ENCODE measurements around the gene SYTL1. TPM values are rescaled to one million over a fixed set of nuclear protein-coding genes. Genes with fewer than 3 reads are reported as not detected.

The SYTL1 gene
- total and polyA plus RNA-seq, 9 of the 15 experiments (the other 6 are each of a cell fraction or from before 2014, with no cell fraction given), result 0.04 to 9.3 (median 1.7) TPM

GRCh38 chr1:27391511-27392095 lies 49.8 kb downstream of the SYTL1 start (continued):
- TF ChIP-seq ZBTB2 (IDR thresholded peaks at IDR 0.05), result no peak
- TF ChIP-seq ID3 (CRISPR knock-in tag; IDR thresholded peaks at IDR 0.05), result no peak
- 0 out of 2 replicates have a peak, but pooled peaks have one; percentile 71 for TF ChIP-seq ID3 (tag; IDR thresholded peaks at IDR 0.05)
- TF ChIP-seq NFIC (IDR thresholded peaks at IDR 0.05), result peak; percentile 65
- TF ChIP-seq MED1 (CRISPR knock-in tag; IDR thresholded peaks at IDR 0.05; ENCODE audit: borderline replicate concordance), result no peak
- TF ChIP-seq GMEB1 (CRISPR knock-in tag; IDR thresholded peaks at IDR 0.05), result no peak
- 0 out of 2 replicates have a peak, but pooled peaks have one; percentile 18 for TF ChIP-seq ZNF740 (CRISPR knock-in tag; IDR thresholded peaks at IDR 0.05)
- no peak for TF ChIP-seq ZNF740 (tag; IDR thresholded peaks at IDR 0.05)
- peak; percentile 68; the same call in 1 of the 2 replicates for TF ChIP-seq NR1H2 (CRISPR knock-in tag; IDR thresholded peaks at IDR 0.05)
- TF ChIP-seq ATF6 (CRISPR knock-in tag; IDR thresholded peaks at IDR 0.05), result no peak
- no peak for TF ChIP-seq CEBPB (tag; IDR thresholded peaks at IDR 0.05)
- peak; percentile 94 for TF ChIP-seq ATF7 (IDR thresholded peaks at IDR 0.05)
- TF ChIP-seq HES1 (IDR thresholded peaks at IDR 0.05; ENCODE audit: low read depth), result no peak
- no peak for TF ChIP-seq PRDM10 (IDR thresholded peaks at IDR 0.05; ENCODE audit: partially characterized antibody)
- no peak for TF ChIP-seq ZNF668 (CRISPR knock-in tag; IDR thresholded peaks at IDR 0.05)

Data from K562 (cell line).